Activated CD4-positive, alpha-beta memory T cell treated with anti-CD3 and anti-CD28 coated beads for 36 hours (primary cell): ENCODE results near the gene CCL20. TPM values are rescaled to one million over a fixed set of nuclear protein-coding genes. Genes with fewer than 3 reads are reported as not detected.

Source experiments
- CTCF ChIA-PET: fragments of 350-600 bp; sonication (Branson Sonifier 250); formaldehyde crosslinking; loops from one replicate; lab custom pipeline; 2021; ENCODE audit warnings: antibody characterized with exemption, inconsistent platforms; lab: Charles Lee
- POLR2A ChIA-PET: fragments of 350-600 bp; sonication (Branson Sonifier 250); formaldehyde crosslinking; loops from one replicate; lab custom pipeline; 2021; ENCODE audit warnings: antibody characterized with exemption; lab: Charles Lee
- DNase-seq: peaks from one replicate; pipeline ENCODE4 v3.0.0-alpha.2; 2020
- H3K27ac Mint-ChIP-seq: one replicate; pipeline ENCODE4 v1.8.0; 2021; ENCODE audit warnings: mixed read lengths
- H3K27me3 Mint-ChIP-seq: one replicate; pipeline ENCODE4 v1.8.0; 2021; ENCODE audit warnings: mixed read lengths
- H3K36me3 Mint-ChIP-seq: one replicate; pipeline ENCODE4 v1.8.0; 2021; ENCODE audit warnings: mixed read lengths
- H3K4me1 Mint-ChIP-seq: one replicate; pipeline ENCODE4 v1.8.0; 2021; ENCODE audit warnings: low read depth, mixed read lengths
- H3K4me3 Mint-ChIP-seq: one replicate; pipeline ENCODE4 v1.8.0; 2021; ENCODE audit warnings: mild to moderate bottlenecking, mixed read lengths
- H3K9me3 Mint-ChIP-seq: one replicate; pipeline ENCODE4 v1.8.0; 2021; ENCODE audit warnings: mixed read lengths
- intact Hi-C: fragments of 100-400 bp; cut with micrococcal nuclease; formaldehyde crosslinking; loops from one replicate; pipeline ENCODE4 v1.15.1; 2023
- total RNA-seq, 2 experiments: library from RNA; stranded (reverse); gene quantifications; one replicate each; pipeline ENCODE4 v1.2.3, GENCODE V29; 2021

Gene CCL20
- total RNA-seq, 2 experiments from 2014 or later, result 72.0 to 74.7 TPM

GRCh38 chr2:227819398-227819697 is 5.7 kb downstream of the CCL20 start:
- ChIA-PET CTCF (interaction anchor here (0.8 to 1.3 kb wide), 3 partner anchors 43 to 71 kb away, joined by 3 read pairs; no protein-coding TSS in a partner anchor), POLR2A (interaction anchor here (1.0 to 2.1 kb wide), 4 partner anchors 12 to 36 kb away, joined by 3 to 9 read pairs (median 8); no protein-coding TSS in a partner anchor)
- H3K4me1 Mint-ChIP-seq, result peaks cover 33% of the 10 kb centered on the region
- peaks cover 7% of the 10 kb centered on the region for H3K36me3 Mint-ChIP-seq
- intact Hi-C loops, result loop anchor here (10.0 kb wide), 1 partner anchor 985 kb away; the partner anchor contains the start of gene RHBDD1
- no peak overlapping the region for H3K4me3 Mint-ChIP-seq
- H3K27ac Mint-ChIP-seq, result peak overlapping the region; percentile 79
- DNase-seq, result no peak
- H3K9me3 Mint-ChIP-seq, result no peaks in the 10 kb centered on the region
- peaks cover 5% of the 10 kb centered on the region for H3K27me3 Mint-ChIP-seq

GRCh38 chr2:227821043-227821942 is 7.7 kb downstream of the CCL20 start:
- DNase-seq, result no peak
- Mint-ChIP-seq H3K4me1 (peaks cover 37% of the 10 kb centered on the region), H3K9me3 (no peaks in the 10 kb centered on the region), H3K36me3 (peaks cover 6% of the 10 kb centered on the region), H3K4me3 (no peak overlapping the region), H3K27ac (no peak overlapping the region), H3K27me3 (peaks cover 5% of the 10 kb centered on the region)
- POLR2A ChIA-PET, result interaction anchor here (0.5 kb wide), 1 partner anchor 16 kb away, joined by 4 read pairs; no protein-coding TSS in a partner anchor
- intact Hi-C loops, result no loop called here
- CTCF ChIA-PET, result no interaction called here

GRCh38 chr2:227822416-227823003 is 8.9 kb downstream of the CCL20 start:
- Mint-ChIP-seq H3K27ac (no peak overlapping the region), H3K36me3 (peaks cover 3% of the 10 kb centered on the region), H3K27me3 (peaks cover 5% of the 10 kb centered on the region), H3K4me3 (no peak overlapping the region), H3K4me1 (peaks cover 40% of the 10 kb centered on the region), H3K9me3 (no peaks in the 10 kb centered on the region)
- ChIA-PET CTCF (no interaction called here), POLR2A (no interaction called here)
- intact Hi-C loops, result no loop called here
- DNase-seq, result no peak

GRCh38 chr2:227823922-227824321 is 10.3 kb downstream of the CCL20 start:
- POLR2A ChIA-PET, result no interaction called here
- no peak for DNase-seq
- H3K36me3 Mint-ChIP-seq, result no peaks in the 10 kb centered on the region
- H3K4me3 Mint-ChIP-seq, result no peak overlapping the region
- CTCF ChIA-PET, result no interaction called here
- no peaks in the 10 kb centered on the region for H3K9me3 Mint-ChIP-seq
- peaks cover 26% of the 10 kb centered on the region for H3K4me1 Mint-ChIP-seq
- H3K27me3 Mint-ChIP-seq, result peaks cover 5% of the 10 kb centered on the region
- no peak overlapping the region for H3K27ac Mint-ChIP-seq
- intact Hi-C loops, result no loop called here

- H3K27ac Mint-ChIP-seq, result no peak overlapping the region
- POLR2A ChIA-PET, result no interaction called here
- H3K4me1 Mint-ChIP-seq, result peaks cover 22% of the 10 kb centered on the region
- H3K27me3 Mint-ChIP-seq, result peaks cover 5% of the 10 kb centered on the region
- no peaks in the 10 kb centered on the region for H3K9me3 Mint-ChIP-seq
- no peak for DNase-seq
- H3K36me3 Mint-ChIP-seq, result no peaks in the 10 kb centered on the region
- CTCF ChIA-PET, result no interaction called here
- intact Hi-C loops, result no loop called here
- no peak overlapping the region for H3K4me3 Mint-ChIP-seq
These were observed 11.1 kb downstream of the CCL20 start for GRCh38 chr2:227824711-227825110.

GRCh38 chr2:227826019-227826521 is 12.4 kb downstream of the CCL20 start:
- Mint-ChIP-seq H3K36me3 (no peaks in the 10 kb centered on the region), H3K27me3 (no peaks in the 10 kb centered on the region), H3K4me1 (peaks cover 13% of the 10 kb centered on the region), H3K9me3 (no peaks in the 10 kb centered on the region), H3K4me3 (peak overlapping the region; percentile 17), H3K27ac (peak overlapping the region; percentile 53)
- ChIA-PET POLR2A (no interaction called here), CTCF (no interaction called here)
- intact Hi-C loops, result no loop called here
- peak; percentile 53 for DNase-seq

GRCh38 chr2:227826563-227826962 is 12.9 kb downstream of the CCL20 start:
- intact Hi-C loops, result no loop called here
- no peak for DNase-seq
- H3K36me3 Mint-ChIP-seq, result no peaks in the 10 kb centered on the region
- POLR2A ChIA-PET, result no interaction called here
- CTCF ChIA-PET, result interaction anchor here (1.6 kb wide), 1 partner anchor 36 kb away, joined by 4 read pairs; no protein-coding TSS in a partner anchor
- peaks cover 13% of the 10 kb centered on the region for H3K4me1 Mint-ChIP-seq
- H3K9me3 Mint-ChIP-seq, result no peaks in the 10 kb centered on the region
- H3K4me3 Mint-ChIP-seq, result no peak overlapping the region
- peak overlapping the region; percentile 53 for H3K27ac Mint-ChIP-seq
- H3K27me3 Mint-ChIP-seq, result no peaks in the 10 kb centered on the region

GRCh38 chr2:227827143-227827542 is 13.5 kb downstream of the CCL20 start:
- DNase-seq, result no peak
- H3K36me3 Mint-ChIP-seq, result no peaks in the 10 kb centered on the region
- H3K27ac Mint-ChIP-seq, result no peak overlapping the region
- POLR2A ChIA-PET, result interaction anchor here (0.7 kb wide), 1 partner anchor 22 kb away, joined by 7 read pairs; no protein-coding TSS in a partner anchor
- CTCF ChIA-PET, result interaction anchor here (1.6 kb wide), 1 partner anchor 35 kb away, joined by 4 read pairs; no protein-coding TSS in a partner anchor
- no peak overlapping the region for H3K4me3 Mint-ChIP-seq
- H3K27me3 Mint-ChIP-seq, result no peaks in the 10 kb centered on the region
- H3K9me3 Mint-ChIP-seq, result no peaks in the 10 kb centered on the region
- intact Hi-C loops, result no loop called here
- peaks cover 13% of the 10 kb centered on the region for H3K4me1 Mint-ChIP-seq

GRCh38 chr2:227828477-227828912 is 14.9 kb downstream of the CCL20 start:
- H3K27ac Mint-ChIP-seq, result no peak overlapping the region
- no peaks in the 10 kb centered on the region for H3K36me3 Mint-ChIP-seq
- CTCF ChIA-PET, result interaction anchor here (1.0 to 1.6 kb wide), 2 partner anchors 34 to 62 kb away, joined by 4 read pairs; no protein-coding TSS in a partner anchor

GRCh38 chr2:227829337-227829736 is 15.7 kb downstream of the CCL20 start:
- intact Hi-C loops, result no loop called here
- Mint-ChIP-seq H3K27ac (no peak overlapping the region), H3K27me3 (no peaks in the 10 kb centered on the region), H3K36me3 (no peaks in the 10 kb centered on the region), H3K4me1 (peaks cover 13% of the 10 kb centered on the region), H3K4me3 (no peak overlapping the region), H3K9me3 (no peaks in the 10 kb centered on the region)
- ChIA-PET POLR2A (no interaction called here), CTCF (interaction anchor here (1.0 kb wide), 1 partner anchor 61 kb away, joined by 4 read pairs; no protein-coding TSS in a partner anchor)
- DNase-seq, result no peak

More at GRCh38 chr2:227828477-227828912, 14.9 kb downstream of the CCL20 start:
- H3K27me3 Mint-ChIP-seq, result no peaks in the 10 kb centered on the region
- H3K9me3 Mint-ChIP-seq, result no peaks in the 10 kb centered on the region
- H3K4me1 Mint-ChIP-seq, result peaks cover 13% of the 10 kb centered on the region
- no peak overlapping the region for H3K4me3 Mint-ChIP-seq
- DNase-seq, result no peak
- intact Hi-C loops, result no loop called here
- POLR2A ChIA-PET, result no interaction called here

- no peak overlapping the region for H3K27ac Mint-ChIP-seq
- POLR2A ChIA-PET, result no interaction called here
- no peak for DNase-seq
- peaks cover 2% of the 10 kb centered on the region for H3K27me3 Mint-ChIP-seq
- intact Hi-C loops, result no loop called here
- CTCF ChIA-PET, result no interaction called here
- H3K9me3 Mint-ChIP-seq, result no peaks in the 10 kb centered on the region
- no peak overlapping the region for H3K4me3 Mint-ChIP-seq
- no peaks in the 10 kb centered on the region for H3K4me1 Mint-ChIP-seq
- H3K36me3 Mint-ChIP-seq, result no peaks in the 10 kb centered on the region
These were observed 20.8 kb downstream of the CCL20 start for GRCh38 chr2:227834423-227834822.
